ENCODE results near the gene PDLIM4.

PDLIM4 gene

DNA sequence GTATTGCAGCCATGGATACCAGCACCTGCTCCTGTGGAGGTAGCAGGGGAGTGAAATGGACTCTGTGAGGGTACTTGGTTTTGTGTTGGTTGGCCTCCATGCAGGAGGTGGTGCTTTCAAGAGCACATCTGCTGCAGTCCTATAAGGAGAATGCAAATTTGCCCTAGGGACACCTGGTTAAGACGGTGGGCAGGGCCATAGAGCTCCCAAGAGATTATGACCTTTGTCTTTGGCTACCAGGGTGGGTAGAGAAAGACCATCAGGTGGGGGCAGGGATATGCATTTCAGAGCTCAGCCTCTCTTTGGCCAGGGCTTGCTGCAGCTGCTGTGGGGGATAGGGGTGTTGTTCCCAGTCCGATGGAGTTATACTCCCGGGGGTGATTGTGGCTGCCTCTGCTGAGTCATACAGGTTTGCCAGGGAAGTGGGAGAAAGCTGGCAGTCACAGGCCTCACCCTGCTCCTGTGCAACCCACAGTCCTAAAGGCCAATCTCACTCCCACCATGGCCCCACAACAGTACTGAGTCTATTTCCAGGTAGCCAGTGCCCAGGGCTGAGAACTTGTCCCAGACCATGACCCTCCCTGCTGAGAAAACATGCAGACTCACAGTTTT, 14.0 kb upstream of the PDLIM4 start:
- TF ChIP-seq, protein P1, sequence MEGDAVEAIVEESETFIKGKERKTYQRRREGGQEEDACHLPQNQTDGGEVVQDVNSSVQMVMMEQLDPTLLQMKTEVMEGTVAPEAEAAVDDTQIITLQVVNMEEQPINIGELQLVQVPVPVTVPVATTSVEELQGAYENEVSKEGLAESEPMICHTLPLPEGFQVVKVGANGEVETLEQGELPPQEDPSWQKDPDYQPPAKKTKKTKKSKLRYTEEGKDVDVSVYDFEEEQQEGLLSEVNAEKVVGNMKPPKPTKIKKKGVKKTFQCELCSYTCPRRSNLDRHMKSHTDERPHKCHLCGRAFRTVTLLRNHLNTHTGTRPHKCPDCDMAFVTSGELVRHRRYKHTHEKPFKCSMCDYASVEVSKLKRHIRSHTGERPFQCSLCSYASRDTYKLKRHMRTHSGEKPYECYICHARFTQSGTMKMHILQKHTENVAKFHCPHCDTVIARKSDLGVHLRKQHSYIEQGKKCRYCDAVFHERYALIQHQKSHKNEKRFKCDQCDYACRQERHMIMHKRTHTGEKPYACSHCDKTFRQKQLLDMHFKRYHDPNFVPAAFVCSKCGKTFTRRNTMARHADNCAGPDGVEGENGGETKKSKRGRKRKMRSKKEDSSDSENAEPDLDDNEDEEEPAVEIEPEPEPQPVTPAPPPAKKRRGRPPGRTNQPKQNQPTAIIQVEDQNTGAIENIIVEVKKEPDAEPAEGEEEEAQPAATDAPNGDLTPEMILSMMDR (IDR thresholded peaks at IDR 0.05; ENCODE audit: low read depth, low read length) = no peak
- no peak overlapping the region for H3K4me3 ChIP-seq (ENCODE audit: low read depth, low read length)
- DNase-seq = no peak

DNA sequence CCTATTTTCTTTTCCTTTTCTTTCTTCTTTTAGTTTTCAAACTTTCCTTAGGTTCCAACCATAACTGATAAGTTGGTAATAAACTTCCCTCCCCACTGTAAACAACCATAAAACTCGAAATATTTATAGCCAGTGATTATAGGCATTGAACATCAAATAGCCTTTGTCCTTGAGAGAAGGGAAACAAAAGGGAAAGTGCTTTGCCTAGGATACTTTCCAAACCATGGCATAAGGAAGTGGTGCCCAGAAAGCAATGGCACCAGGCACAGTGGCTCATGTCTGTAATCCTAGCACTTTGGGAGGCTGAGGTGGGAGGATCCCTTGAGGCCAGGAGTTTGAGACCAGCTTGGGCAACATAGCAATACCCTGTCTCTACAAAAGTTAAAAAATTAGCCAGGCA, 11.9 kb upstream of the PDLIM4 start:
- H3K36me3 ChIP-seq = no peaks in the 10 kb centered on the region
- DNase-seq = no peak
- H3K4me1 ChIP-seq = no peaks in the 10 kb centered on the region
- H3K4me3 ChIP-seq (ENCODE audit: low read depth, low read length) = no peak overlapping the region
- H3K27me3 ChIP-seq = no peaks in the 10 kb centered on the region
- TF ChIP-seq, protein P1 (IDR thresholded peaks at IDR 0.05; ENCODE audit: low read depth, low read length) = no peak
- H3K9me3 ChIP-seq = no peaks in the 10 kb centered on the region

More for the DNA sequence above, 14.0 kb upstream of the PDLIM4 start:
- H3K9me3 ChIP-seq = no peaks in the 10 kb centered on the region
- no peaks in the 10 kb centered on the region for H3K27me3 ChIP-seq
- H3K4me1 ChIP-seq = no peaks in the 10 kb centered on the region
- no peaks in the 10 kb centered on the region for H3K36me3 ChIP-seq

DNA sequence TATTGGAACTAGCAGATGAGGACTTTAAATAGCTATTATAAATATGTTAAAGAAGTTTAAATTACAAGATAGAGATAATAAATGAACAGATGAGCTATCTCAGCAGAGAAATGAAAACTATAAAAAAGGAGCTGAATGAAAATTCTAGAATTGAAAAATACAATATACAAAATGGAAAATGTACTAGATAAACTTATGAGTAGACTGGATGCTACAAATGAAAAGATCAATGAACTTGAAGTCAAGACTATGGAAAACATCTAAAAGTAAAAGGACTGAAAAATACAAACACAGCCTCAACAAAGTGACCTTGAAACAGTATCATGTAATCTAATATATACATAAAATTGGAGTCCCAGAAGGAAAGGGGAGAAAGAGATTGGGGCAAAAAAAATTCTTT, 10.7 kb upstream of the PDLIM4 start:
- Histone ChIP-seq H3K9me3 (no peaks in the 10 kb centered on the region), H3K27me3 (no peaks in the 10 kb centered on the region), H3K4me3 (ENCODE audit: low read depth, low read length) (no peak overlapping the region), H3K4me1 (no peaks in the 10 kb centered on the region), H3K36me3 (no peaks in the 10 kb centered on the region)
- TF ChIP-seq, protein P1 (IDR thresholded peaks at IDR 0.05; ENCODE audit: low read depth, low read length) = no peak
- DNase-seq = no peak

DNA sequence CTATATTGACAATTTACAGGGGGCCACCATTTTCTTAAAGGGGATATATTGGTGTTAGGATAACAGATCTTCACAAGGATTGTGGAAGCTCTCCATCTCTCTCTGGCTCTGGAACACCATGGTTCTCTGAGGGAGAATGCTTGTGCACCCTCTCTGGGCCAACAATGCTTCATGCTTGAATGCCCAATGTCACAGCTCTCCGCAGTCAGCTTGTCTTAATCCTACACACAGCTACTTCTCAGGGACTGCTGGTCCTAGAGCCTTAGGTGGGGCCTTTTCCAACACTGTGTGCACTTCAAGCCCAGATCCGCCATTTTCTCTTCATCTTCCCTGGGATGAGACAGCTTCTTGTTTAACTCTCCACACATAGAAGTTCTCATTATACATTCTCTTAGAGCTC, 6.9 kb upstream of the PDLIM4 start:
- Histone ChIP-seq H3K36me3 (no peaks in the 10 kb centered on the region), H3K4me1 (no peaks in the 10 kb centered on the region), H3K27me3 (no peaks in the 10 kb centered on the region), H3K4me3 (ENCODE audit: low read depth, low read length) (no peak overlapping the region), H3K9me3 (no peaks in the 10 kb centered on the region)
- DNase-seq = no peak
- TF ChIP-seq, protein P1 (IDR thresholded peaks at IDR 0.05; ENCODE audit: low read depth, low read length) = no peak

DNA sequence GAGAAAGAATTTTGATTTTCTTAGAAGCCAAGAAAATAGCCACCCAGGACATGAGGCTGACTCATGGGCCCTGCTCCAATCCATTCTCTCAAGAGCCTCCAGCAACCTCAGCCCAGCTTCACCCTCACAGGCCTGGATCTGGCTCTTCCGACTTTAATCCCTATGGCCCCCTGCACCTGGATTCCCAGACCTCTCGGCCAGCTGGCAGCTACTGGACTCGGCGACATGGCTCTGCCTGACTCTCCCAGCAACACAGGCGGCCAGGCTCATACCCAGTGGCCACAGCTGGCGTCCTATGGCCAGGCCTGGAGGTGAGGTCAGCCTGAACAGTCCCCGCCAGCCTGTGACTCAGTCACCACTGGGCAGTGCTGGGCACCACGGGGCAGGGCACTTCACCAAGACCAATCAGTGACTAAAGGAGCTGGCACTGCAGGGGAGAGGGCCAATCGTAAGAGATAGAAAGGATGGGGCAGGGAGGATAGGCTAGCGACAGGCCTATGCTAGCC, 6.2 kb upstream of the PDLIM4 start:
- no peak overlapping the region for H3K4me3 ChIP-seq (ENCODE audit: low read depth, low read length)
- TF ChIP-seq, protein P1 (IDR thresholded peaks at IDR 0.05; ENCODE audit: low read depth, low read length) = no peak
- no peaks in the 10 kb centered on the region for H3K4me1 ChIP-seq
- H3K27me3 ChIP-seq = no peaks in the 10 kb centered on the region
- no peak for DNase-seq
- H3K36me3 ChIP-seq = no peaks in the 10 kb centered on the region
- no peaks in the 10 kb centered on the region for H3K9me3 ChIP-seq

DNA sequence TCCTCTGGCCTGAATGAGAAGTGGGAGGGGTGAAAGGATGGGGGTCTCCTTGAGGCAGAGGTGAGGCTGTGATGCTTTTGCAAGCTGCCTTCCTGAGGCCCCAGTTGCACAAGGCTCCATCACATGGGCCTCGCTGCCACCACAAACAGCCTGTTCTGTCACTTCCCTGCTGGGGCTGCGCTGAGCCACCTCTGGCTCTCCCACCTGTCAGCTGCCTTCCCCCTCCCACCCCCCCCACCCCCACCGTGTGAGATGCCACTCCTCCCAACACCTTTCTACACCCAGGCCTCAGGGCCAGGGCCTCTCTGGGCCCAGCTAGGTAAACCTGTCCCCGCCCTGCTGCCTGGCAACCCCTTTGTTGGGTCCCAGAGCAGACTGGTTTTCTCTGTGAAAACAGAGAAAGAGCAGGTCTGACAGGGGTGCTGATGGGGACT, 4.5 kb upstream of the PDLIM4 start:
- TF ChIP-seq, protein P1 (IDR thresholded peaks at IDR 0.05; ENCODE audit: low read depth, low read length) = no peak
- Histone ChIP-seq H3K4me1 (0 out of 2 replicates have a peak, but pooled peaks cover 4% of the 10 kb centered on the region), H3K4me3 (ENCODE audit: low read depth, low read length) (no peak overlapping the region), H3K9me3 (no peaks in the 10 kb centered on the region), H3K27me3 (no peaks in the 10 kb centered on the region), H3K36me3 (no peaks in the 10 kb centered on the region)
- no peak for DNase-seq
